Neural progenitor cell (in vitro differentiated cells): Measurements from ENCODE around the gene TRUB1.

ENCODE experiments used
- CTCF ChIP-seq: fragments of 200-600 bp; sonication (generic); IDR thresholded peaks from 2 replicates; pipeline ENCODE4 v1.5.1; 2017; ENCODE audit warnings: antibody characterized with exemption, mild to moderate bottlenecking
- EZH2 ChIP-seq: fragments of 200-600 bp; sonication (generic); IDR thresholded peaks from 2 replicates; pipeline ENCODE4 v1.6.1; 2017; ENCODE audit warnings: antibody characterized with exemption, mild to moderate bottlenecking, moderate library complexity
- EZH2phosphoT487 ChIP-seq: fragments of 200-600 bp; sonication (generic); IDR thresholded peaks from 2 replicates; pipeline ENCODE4 v1.6.1; 2017; ENCODE audit warnings: antibody characterized with exemption

DNA sequence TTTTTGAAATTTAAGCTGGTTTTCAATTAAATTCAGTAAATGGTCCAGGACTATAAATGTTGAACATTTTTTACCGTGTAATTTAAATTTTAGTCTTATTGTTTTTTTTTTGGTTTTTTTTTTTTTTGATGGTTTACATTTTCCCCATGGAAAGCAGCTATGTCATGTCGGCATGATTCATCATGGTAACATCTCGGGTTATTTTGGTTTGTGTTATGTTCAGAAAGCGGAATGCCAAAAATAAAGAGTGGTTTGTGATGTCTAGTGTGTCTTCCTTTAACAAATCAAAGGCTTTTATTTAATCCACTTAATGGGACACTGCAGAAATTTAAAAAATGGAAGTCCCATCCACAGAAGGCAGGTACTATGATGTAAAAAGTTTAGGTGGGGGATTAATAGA lies 58.5 kb downstream of the TRUB1 start:
- TF ChIP-seq EZH2 (no peak), CTCF (no peak), EZH2phosphoT487 (no peak)
